Fibroblast of peridontal ligament (primary cell): ENCODE results near the gene SNCAIP.
A peak's percentile ranks its signal among the peaks of the same experiment; 100 is the strongest.

Experiments used
- DNase-seq: peaks from one replicate; pipeline ENCODE4 v3.0.0-alpha.2; 2010; ENCODE audit errors: extremely low read depth

Gene SNCAIP

DNA sequence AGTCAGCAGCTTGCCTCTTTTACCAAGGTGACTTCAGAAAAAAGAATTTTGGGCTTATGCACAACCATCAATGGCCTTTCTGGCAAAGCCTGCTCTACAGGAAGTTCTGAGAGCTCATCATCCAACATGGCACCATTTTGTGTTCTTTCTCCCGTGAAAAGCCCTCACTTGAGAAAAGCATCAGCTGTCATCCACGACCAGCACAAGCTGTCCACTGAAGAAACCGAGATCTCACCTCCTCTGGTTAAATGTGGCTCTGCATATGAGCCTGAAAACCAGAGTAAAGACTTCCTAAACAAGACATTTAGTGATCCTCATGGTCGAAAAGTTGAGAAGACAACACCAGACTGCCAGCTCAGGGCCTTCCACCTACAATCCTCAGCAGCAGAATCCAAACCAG is 111.2 kb downstream of the SNCAIP start:
- no peak for DNase-seq

DNA sequence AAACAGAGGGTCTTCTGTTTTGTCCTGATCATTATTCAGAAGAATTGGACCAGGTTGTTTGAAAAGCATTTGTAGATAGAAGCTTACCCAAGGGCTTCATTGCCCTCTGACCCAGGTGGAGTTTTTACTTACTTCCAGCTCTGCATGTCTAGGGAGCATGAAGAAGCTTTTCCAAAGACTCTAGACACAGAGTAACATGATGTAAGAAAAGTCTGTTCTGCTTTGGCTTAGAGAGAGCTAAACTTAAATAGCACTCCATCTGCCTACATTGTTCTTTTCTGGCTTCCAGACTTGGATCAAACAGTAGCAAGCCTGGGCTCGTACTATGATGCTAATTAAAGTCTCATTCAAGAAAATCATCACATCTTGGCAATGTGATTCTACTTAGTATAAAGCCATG is 112.1 kb downstream of the SNCAIP start:
- DNase-seq = no peak

DNA sequence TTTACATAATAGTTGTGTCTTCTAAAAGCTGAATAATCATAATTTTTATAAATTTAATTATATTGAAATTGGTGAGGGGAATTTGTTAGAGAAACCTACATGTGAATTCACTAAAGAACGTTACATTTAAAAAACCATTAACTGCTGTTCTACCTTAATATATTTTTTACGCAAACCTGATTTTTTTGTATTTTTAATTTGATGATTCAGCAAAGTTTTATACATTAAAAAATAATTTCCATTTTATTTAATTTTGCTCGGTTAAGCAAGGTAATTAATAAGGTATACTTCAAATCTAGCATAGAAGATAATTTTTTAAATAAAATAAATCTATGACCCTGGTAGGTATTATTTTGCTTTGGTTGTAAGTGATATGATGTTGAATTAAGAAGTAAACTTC is 114.3 kb downstream of the SNCAIP start:
- no peak for DNase-seq

DNA sequence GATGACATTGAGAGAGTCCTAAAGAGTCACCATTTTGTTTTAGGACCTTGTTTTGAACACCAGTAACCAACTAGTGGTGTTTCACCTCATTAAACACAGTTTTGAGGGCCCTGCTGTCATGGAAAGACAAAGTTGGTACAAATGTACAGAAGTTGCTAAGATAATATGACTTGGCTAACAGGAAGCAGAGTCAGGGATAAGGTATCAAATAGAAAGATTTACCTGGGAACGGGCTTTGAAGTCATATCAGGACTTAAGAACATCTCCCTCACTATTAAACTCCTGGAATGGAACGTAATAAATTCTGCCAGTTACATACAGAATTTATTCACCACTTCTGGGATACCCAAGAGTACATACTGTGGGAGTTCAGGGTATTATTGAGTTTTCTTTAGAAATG is 115.6 kb downstream of the SNCAIP start:
- DNase-seq = no peak

DNA sequence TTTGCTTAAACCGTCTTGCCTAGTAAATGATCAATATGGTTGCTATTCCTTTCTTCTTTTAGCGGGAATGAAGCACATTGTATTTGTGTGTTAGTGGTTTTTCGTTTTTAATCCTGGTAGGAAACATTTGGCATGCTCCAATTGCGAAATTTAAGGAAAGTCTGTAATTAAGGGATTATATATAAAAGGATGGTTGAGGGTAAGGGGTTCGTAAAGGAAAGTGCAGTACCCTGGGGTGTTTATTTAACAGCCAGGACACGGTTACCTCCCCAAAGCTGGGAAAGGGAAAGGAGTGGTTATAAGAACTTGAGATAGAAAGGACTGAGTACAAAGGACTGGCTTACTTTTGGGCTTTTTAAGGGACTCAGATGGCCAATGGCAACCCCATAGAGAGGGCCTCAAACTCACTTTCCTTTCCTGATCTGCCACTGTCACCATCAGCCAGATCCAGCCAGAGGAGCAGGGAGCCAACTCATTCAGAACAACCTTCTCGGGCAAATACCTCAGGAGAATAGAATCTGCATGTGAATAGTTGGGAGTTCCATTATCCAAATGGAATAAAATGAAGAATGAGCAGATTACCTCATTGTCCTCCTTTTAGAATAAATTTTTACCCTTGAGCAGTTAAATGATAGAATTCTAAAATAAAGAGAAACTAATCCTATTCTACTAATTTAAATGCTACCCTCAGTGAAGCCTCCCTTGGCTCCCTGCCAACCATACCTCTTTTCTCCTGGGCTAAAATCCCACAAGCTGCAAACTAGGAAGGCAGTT is 117.7 kb downstream of the SNCAIP start:
- no peak for DNase-seq

DNA sequence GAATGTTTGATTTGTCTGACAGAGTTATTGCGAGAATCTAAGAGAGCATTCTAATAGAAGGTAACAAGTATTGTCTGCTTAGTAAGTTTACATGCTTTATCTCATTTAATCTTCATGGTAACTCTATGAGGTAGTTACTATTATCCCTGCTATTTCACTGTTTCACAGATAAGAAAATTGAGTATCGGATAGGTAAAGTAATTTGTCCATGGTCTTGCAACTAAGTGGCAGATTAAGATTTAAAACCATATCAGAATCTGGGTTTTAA is 118.2 kb downstream of the SNCAIP start:
- no peak for DNase-seq

DNA sequence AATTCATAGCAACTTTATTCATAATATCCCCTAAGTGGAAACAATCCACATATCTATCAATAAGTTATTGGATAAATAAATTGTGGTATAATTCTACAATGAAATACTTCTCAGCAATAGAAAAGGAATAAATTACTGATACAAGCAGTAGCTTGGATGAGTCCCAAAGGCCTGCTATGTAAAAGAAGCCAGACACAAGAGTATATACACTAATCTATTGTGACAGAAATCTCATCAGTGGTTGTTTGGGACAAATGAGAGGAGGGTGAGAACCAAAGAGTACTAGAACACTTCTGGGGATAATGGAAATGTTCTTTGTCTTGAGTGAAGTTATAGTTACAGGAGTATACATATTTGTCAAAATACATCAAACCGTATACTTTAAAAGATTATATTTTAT is 119.3 kb downstream of the SNCAIP start:
- DNase-seq = no peak

DNA sequence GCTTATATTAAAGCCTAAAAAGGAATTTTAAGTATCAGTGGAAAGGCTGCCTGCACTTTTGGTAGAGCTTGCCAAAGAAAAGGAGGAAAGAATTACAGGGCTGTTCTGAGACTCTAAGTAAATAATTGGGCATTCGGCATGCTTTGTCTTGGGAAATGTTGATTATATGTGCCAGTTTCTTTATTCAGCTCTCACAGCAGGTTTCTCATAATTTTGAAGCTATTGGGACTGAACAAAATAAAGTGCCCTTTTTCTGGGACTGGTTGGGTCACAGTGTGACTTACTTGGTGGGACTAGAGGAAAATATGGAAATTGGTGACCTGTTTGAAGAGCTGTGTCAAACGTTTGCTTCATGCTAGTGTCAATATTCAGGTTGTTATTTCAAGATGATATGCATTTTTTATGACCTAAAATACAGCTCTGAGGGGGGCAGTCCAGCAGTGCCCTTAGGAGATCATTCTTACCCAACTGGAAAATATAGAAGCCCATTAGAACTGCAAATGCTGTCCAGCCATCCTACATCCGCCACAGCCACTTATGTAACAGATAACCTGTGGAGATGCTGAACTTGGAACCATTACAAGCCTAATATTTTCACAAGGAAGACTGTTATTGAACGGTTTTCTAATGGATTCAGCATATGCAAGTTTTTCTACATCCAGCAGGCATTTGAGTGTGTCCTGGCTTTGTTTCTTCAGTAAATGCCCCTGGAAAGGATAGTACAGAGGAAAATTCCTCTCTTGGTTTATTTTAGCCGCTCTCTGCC is 122.4 kb downstream of the SNCAIP start:
- DNase-seq = peak; percentile 45

DNA sequence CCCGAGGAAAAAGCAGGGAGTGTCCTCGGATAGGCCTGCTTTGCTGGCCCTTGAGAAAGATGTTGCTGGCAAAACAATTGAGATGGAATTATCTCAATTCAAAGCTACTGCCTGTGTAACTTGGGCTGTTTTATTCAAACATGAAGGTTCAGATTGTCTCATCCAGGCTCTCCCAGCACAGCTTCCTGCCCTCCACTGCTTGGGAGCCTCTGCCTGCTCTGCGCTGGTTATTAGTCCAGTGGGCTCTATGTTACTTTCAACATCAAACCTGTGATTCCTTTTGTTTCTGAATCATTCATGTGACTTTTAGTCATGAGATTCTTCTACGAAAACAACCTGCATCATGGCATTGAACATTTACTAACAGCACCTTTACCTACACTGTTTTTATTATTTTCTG is 123.2 kb downstream of the SNCAIP start:
- DNase-seq = no peak

DNA sequence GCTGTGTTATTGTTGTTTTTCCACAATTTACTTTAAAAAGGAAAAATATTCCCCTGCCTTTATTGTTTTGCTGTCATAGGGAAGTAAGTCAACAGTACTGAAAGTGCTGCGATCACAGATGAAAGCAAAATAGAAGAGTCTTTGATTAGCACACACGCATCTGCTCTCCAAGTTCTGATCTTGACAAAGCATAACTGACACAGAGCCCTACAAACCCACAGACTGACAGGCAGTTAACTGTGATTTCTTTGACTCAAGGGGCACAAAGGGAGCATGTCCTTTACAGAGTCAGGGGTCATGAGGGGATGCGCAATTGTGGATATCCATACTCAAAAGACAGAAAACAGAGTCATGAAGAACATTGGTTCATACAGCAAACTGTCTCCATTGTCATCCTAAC is 123.7 kb downstream of the SNCAIP start:
- DNase-seq = no peak

DNA sequence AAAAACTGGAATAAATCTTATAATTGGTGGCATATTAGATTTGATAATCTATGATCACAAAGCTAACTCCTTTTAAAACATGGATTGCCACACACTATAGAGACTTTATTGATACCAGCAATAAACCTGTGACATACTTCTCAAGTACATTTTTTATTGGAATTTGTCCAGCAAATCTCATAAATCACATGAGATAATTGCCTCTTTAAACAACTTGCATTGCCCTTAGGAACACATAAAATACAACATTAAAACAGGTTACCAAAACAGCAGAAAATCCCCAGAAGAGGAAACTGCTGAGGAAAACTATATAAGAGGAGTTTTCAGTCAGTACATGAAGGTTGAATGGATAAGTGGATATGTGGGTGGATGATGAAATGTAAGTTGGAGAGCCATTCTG is 124.6 kb downstream of the SNCAIP start:
- no peak for DNase-seq

DNA sequence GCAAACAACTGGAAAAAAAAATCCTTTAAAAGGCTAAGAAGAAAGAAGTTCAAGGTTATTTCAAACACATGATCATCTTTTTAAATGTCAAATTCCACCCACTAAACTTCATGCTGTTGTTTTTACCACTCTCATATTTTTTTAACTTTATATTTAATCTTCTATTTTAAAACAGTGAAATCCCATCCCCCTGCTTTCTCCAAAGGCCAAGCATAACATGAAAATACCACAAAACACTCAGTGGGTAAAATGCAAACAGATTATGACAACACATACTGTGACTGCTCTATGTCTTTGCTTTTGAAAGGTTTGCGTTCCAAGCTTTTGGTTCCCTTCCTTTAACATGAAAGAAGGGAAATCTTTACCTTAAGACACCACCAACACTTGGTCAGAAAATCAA is 127.6 kb downstream of the SNCAIP start:
- DNase-seq = peak; percentile 12

DNA sequence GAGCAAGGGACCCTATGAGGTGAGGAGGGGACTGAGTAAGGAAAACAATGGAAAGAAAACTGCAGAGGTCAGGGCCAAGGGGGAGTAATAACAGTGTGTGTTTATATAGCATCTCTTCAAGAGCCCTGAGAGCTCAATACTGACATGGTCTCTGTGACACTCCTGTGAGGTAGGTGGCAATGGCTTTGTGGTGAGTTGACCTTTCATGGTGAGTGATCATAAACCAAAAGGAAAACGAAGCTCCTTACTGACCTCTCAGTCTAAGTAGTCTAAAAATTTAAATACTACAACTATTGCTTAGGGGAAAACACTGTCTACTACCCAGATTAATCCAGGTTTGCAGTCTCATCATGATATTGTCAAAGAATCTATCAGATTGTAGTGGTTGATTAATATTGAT is 130.9 kb downstream of the SNCAIP start:
- DNase-seq = no peak

DNA sequence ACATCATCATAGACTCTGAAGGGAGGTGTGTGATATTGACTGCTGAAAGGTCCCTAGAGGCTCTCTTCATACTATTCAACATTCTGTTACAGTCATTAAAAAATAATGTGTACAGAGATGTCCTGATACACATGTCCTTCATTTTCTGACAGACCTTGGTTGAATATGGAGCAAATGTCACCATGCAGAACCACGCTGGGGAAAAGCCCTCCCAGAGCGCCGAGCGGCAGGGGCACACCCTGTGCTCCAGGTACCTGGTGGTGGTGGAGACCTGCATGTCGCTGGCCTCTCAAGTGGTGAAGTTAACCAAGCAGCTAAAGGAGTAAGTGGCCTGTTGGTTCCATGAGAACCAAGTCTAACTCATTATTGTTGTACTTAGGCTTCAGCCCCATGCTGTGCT is 132.4 kb downstream of the SNCAIP start:
- no peak for DNase-seq

DNA sequence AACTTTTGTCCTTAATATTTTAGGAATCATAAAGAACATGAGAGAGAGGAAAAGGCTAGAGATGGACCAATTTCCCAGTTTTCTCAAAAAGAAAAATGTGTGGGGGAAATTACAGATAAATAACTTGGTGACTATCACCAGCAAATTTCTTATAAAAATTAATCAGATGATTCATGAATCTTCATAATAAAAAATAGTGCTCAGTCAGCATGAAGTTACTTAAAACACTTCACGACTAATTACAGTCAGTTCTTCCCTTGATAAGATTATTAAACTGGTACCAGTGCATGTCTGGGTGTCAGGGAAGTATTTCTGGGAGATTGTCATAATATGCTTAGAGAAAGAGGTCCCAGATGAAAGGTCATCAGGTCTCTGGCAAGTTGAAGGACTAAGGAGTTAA is 133.0 kb downstream of the SNCAIP start:
- DNase-seq = no peak

DNA sequence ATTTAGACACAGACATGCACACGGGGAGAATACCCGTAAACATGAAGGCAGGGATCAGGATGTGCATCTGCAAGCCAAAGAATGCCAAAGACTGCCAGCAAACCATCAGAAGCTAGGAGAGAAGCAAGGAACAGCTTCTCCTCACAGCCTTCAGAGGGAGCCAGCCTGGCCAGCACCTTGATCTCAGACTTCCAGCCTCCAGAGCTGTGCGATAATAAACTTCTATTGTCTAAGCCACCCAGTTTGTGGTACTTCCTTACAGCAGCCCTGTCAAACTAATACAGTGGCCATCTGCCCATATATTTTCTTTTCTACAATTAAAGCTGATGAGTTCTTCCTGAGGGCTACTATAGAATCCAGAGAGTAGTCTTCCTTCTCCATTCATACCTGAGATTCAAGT is 135.0 kb downstream of the SNCAIP start:
- DNase-seq = no peak

DNA sequence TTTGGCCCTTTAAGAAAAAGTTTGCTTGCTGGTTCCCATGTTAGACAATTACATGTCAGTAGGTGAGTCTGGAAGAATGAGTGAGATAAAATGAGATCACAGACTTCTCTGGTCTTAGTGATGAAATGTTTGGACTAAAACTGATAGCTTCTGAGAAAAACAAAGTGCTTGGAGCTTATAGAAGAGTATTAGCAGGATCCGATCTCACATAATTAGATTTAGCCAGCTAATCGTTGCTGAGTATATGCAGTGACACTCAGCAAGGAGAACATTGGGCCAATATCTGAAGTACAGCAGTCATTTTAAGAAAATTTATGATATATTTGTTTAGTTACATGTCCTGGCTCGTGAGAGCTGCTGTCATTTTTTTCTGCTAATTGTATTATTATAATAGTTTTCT is 135.8 kb downstream of the SNCAIP start:
- DNase-seq = no peak

DNA sequence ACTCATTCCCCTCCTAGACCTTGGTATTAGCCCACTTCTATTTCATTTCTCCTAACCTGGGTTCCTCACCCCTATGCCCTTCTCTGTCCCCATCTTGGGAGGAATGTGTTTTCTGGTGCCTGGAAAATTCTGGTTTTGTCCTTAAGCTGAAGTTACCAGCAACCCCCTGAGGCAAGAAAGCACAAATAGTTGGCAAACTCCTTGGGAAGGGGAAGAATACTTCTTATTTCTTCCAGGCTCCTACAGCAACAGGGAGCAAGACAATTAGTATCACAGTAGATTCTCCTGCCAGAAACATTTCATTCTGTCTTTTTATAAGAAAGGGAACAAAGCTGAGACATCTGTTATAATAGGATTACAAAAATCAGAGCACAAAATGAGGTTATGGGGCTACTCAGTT is 142.5 kb downstream of the SNCAIP start:
- no peak for DNase-seq

DNA sequence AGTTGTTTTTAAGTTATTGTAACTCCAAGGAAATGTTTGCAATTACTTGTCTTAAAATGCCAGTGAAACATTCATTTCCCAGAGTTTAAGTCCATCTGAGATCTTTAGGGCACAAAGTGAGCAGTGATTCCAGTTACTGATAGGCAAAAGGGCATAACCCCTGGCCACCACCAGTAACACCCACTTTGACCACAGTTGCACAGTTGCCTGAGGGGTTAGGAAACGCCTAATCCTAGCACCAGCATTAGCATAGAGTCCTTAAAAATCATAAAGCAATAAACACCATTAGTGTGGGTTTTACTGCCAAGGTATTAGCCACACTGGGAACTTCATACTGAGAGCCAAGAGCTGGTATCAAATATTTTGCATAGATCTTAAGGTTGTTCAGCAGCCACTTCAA is 143.9 kb downstream of the SNCAIP start:
- DNase-seq = no peak

DNA sequence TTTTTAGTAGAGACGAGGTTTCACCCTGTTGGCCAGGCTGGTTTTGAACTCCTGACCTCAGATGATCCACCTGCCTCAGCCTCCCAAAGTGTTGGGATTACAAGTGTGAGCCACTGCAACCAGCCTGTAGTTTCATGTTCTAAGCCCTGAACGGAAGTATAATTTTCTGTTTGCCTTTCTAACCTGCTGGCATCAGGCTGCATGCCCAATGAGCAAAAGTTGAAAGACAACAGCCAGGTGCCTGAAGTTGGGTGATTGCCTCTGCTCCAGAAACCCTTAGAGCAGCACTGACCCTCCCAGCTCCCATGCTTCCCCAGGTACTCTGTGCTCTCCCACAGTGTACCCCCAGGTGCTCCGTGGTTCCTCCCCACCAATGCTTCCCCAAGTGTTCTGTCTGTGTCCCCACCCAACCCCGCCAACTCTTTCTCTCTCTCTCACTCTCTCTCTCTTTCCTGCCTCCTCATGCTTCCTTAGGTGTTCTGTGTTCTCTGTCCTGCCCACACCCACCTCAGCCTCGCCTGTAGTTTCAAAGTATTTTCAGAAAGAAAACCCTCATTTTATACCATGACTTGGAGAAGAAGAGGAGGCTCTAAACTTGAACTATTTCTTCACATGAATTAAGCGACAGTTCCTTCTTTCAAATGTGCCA is 145.3 kb downstream of the SNCAIP start:
- no peak for DNase-seq

DNA sequence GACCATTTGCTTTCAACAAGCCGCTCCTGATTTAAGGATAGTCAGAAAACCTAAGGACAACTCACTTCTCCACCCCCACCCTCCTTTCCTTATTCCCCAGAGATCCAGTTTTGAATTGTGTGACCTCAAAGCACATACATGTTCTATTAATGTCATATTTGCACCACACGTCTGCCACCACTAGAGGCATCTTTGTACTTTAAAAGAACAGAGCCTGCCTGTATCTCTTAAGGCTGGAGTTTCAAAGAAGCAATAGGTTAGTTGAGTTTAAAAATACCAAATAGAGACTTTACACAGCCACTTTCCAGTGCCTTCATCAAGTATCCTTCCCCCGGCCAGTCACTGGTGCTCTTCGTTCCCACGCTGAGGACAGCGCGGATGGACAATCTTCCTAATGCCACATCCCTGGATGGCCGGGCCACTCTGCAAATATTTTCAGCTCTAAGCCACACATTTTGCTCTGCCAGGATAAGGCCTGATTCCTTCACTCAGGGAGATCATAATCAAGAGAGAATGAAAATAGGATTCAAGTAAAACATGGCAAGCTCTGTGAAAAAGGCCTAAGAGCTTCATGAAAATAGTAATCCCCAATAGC is 146.3 kb downstream of the SNCAIP start:
- DNase-seq = peak; percentile 36

DNA sequence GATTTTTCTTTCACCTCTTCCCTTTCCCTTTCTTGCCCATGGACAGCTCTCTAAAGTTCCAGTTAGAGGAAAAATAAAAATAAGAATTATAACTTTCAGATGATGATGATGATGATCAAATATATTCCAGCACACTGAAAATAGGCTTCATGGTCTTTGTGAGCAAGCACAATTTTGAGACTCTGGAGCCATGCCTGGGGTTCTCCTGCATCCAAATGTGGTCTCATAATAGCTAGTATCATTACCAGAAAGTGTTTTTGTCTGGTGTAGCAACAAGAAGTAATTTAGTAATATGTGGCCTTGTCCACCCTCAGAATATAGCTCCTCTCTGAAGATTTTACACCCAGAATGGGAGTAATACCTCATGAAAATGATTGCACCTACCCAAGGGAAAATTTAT is 150.4 kb downstream of the SNCAIP start:
- peak; percentile 46 for DNase-seq

DNA sequence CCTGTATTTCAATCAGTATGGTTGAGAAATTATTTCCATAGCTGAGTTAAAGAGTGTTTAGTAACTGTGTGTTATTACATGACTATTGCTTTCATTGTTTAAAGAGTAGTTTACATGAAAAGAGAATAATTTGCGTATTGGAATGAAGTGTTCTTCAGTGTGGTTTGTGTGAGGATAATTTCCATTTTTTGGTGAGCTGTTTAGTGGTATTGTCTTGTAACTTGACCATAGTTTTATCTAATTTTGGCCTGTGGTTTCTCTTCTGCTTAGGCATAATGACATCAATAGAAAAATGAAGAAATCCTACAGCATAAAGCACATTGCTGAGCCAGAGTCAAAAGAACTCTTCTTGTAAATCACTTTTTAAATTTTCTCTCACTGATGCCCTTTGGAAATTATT is 151.2 kb downstream of the SNCAIP start:
- peak; percentile 96 for DNase-seq
